GM12878 (cell line): ENCODE results near the gene GARNL3. TPM values are rescaled to one million over a fixed set of nuclear protein-coding genes. Genes with fewer than 3 reads are reported as not detected.

Experiments used
- ATAC-seq: fragments of 200-7000 bp; cut with Tn5 transposase; 3 replicates; pipeline ENCODE4 v1.9.1; 2020; ENCODE audit warnings: mild to moderate bottlenecking, moderate library complexity
- BruUV-seq: library from RNA; stranded (reverse); fragments of 400-500 nt; replicated peaks from 2 replicates; lab custom pipeline; 2021; lab: Mats Ljungman, UMichigan
- CTCF ChIA-PET: fragments of 300-600 bp; sonication (Branson Sonifier 250); formaldehyde crosslinking; extraction: SDS; loops from one replicate; lab custom pipeline; 2021; ENCODE audit warnings: inconsistent platforms; lab: Yijun Ruan, JAX
- POLR2A ChIA-PET: fragments of 350-600 bp; formaldehyde crosslinking; extraction: SDS; loops from one replicate; lab custom pipeline; 2021; ENCODE audit warnings: inconsistent platforms; lab: Charles Lee
- RAD21 ChIA-PET: fragments of 300-600 bp; sonication (Branson Sonifier 250); formaldehyde crosslinking; loops from one replicate; lab custom pipeline; 2023; ENCODE audit warnings: antibody characterized with exemption; ENCODE audit not compliant: unreplicated experiment; lab: Charles Lee
- SMC1A ChIA-PET: fragments of 300-600 bp; sonication (Branson Sonifier 250); formaldehyde crosslinking; loops from one replicate; lab custom pipeline; 2023; ENCODE audit not compliant: unreplicated experiment, uncharacterized antibody; lab: Charles Lee
- DNase-seq: peaks from one replicate; pipeline ENCODE4 v3.0.0-alpha.2; 2011; ENCODE audit warnings: low read depth, low spot score
- FAIRE-seq: peaks from 3 replicates; lab custom pipeline; 2011; peaks lifted over from hg19 to GRCh38; lab: Jason Lieb, UNC
- H2AFZ ChIP-seq: 2 replicates; pipeline ENCODE4 v1.6.0; 2011; ENCODE audit warnings: low read depth, low read length, control low read depth; ENCODE audit not compliant: control insufficient read depth
- H3K27ac ChIP-seq: 2 replicates; pipeline ENCODE4 v1.5.1; 2011; ENCODE audit warnings: control low read depth; ENCODE audit not compliant: control insufficient read depth, insufficient read depth
- H3K27me3 ChIP-seq, 2 experiments: replicated peaks in 1 of 2; 2 replicates each; pipeline versions ENCODE4 v1.6.0 to v1.6.1; 2011; ENCODE audit warnings: low read length in 1 of 2; ENCODE audit not compliant: control insufficient read depth in 2 of 2, insufficient read depth in 2 of 2
- H3K36me3 ChIP-seq, 2 experiments: 2 replicates each; pipeline ENCODE4 v1.5.1; 2011; ENCODE audit warnings: low read length in 1 of 2; ENCODE audit not compliant: control insufficient read depth in 2 of 2, insufficient read depth in 2 of 2
- H3K4me1 ChIP-seq: 2 replicates; pipeline ENCODE4 v1.6.1; 2011; ENCODE audit warnings: mild to moderate bottlenecking, low read length, moderate library complexity, mixed read lengths; ENCODE audit not compliant: control insufficient read depth, insufficient read depth
- H3K4me2 ChIP-seq: 2 replicates; pipeline ENCODE4 v1.6.0; 2011; ENCODE audit warnings: control low read depth; ENCODE audit not compliant: control insufficient read depth, insufficient read depth
- H3K4me3 ChIP-seq: fragments of 200-600 bp; sonication (generic); 2 replicates; pipeline ENCODE4 v1.5.1; 2016
- H3K79me2 ChIP-seq: 2 replicates; pipeline ENCODE4 v1.6.0; 2011; ENCODE audit warnings: low read length; ENCODE audit not compliant: control insufficient read depth, insufficient read depth
- H3K9ac ChIP-seq: 2 replicates; pipeline ENCODE4 v1.8.0; 2011; ENCODE audit warnings: low read length, control low read depth, mixed read lengths; ENCODE audit not compliant: control insufficient read depth, insufficient read depth
- H3K9me3 ChIP-seq: replicated peaks from 3 replicates; pipeline ENCODE4 v1.5.1; 2011; ENCODE audit warnings: mild to moderate bottlenecking, low read length; ENCODE audit not compliant: control insufficient read depth, insufficient read depth
- H4K20me1 ChIP-seq: 2 replicates; pipeline ENCODE4 v1.6.0; 2011; ENCODE audit not compliant: control insufficient read depth, insufficient read depth
- CBFB ChIP-seq: IDR thresholded peaks from 2 replicates; pipeline ENCODE4 v1.6.1; 2016; ENCODE audit warnings: antibody characterized with exemption, low read depth
- EED ChIP-seq: sonication (generic); IDR thresholded peaks from 2 replicates; pipeline ENCODE4 v1.6.1; 2016; ENCODE audit warnings: antibody characterized with exemption, low read depth
- JUNB ChIP-seq: IDR thresholded peaks from 2 replicates; pipeline ENCODE4 v1.6.1; 2016; ENCODE audit warnings: antibody characterized with exemption, mild to moderate bottlenecking
- MYB ChIP-seq: fragments of 150-350 bp; IDR thresholded peaks from 2 replicates; pipeline ENCODE4 v1.6.1; 2014; ENCODE audit warnings: mild to moderate bottlenecking, low read depth, low read length, borderline replicate concordance
- SUPT20H ChIP-seq: IDR thresholded peaks from 2 replicates; pipeline ENCODE4 v1.6.1; 2011; ENCODE audit warnings: low read depth, mild to moderate bottlenecking, low read length, moderate library complexity, borderline replicate concordance; ENCODE audit not compliant: control insufficient read depth
- TAF1 ChIP-seq: IDR thresholded peaks from 2 replicates; pipeline ENCODE4 v1.6.1; 2011; ENCODE audit warnings: mild to moderate bottlenecking, low read depth, low read length, borderline replicate concordance
- ZNF622 ChIP-seq: fragments of 450-650 bp; IDR thresholded peaks from 2 replicates; pipeline ENCODE4 v1.6.1; 2017; ENCODE audit warnings: mild to moderate bottlenecking, inconsistent platforms
- WGBS: methylation state at CpG from one replicate; pipeline ENCODE4 v1.1.6; 2016; ENCODE audit warnings: low lambda C conversion rate; ENCODE audit not compliant: insufficient replicate concordance, insufficient coverage; ENCODE audit errors: missing lambda C conversion rate; 5-methylcytosine and 5-hydroxymethylcytosine counted together
- in situ Hi-C: fragments of 300-500 bp; cut with MboI; formaldehyde crosslinking; loops from 9 replicates; pipeline ENCODE4 v1.14.3; 2018; ENCODE audit warnings: mixed read lengths
- intact Hi-C: fragments of 100-400 bp; cut with micrococcal nuclease; formaldehyde crosslinking; loops from one replicate; pipeline ENCODE4 v1.14.2; 2022; ENCODE audit not compliant: unreplicated experiment
- polyA plus RNA-seq, 11 experiments: library from polyadenylated mRNA; depleted of rRNA in 4 of 11; unstranded in 6 of 11; stranded (reverse) in 5 of 11; fragments of >200 nt; fragmentation: Nextera tagmentation in 4 of 11; fragmentation: Illumina TruSeq in 1 of 11; extraction: Ambion mirVana in 4 of 11; extraction: Trizol in 1 of 11; gene quantifications; 1 replicate in 1 of 11; 2 replicates in 10 of 11; pipeline versions ENCODE4 v1.2.1 to v1.2.3, GENCODE V29; 2011 to 2016; ENCODE audit warnings: inconsistent platforms in 2 of 11, missing spikeins in 2 of 11, low read depth in 1 of 11
- total RNA-seq, 4 experiments: library from RNA; depleted of rRNA in 3 of 4; stranded (reverse); fragments of >200 nt in 3 of 4; fragmentation: Illumina TruSeq in 1 of 4; extraction: Trizol in 1 of 4; gene quantifications; 2 replicates each; pipeline versions ENCODE4 v1.2.1 to v1.2.3, GENCODE V29; 2013 to 2021
- TF ChIP-seq, protein P1 (sequence below), 3 experiments: IDR thresholded peaks in 2 of 3; conservative IDR thresholded peaks in 1 of 3; 2 replicates each; pipeline ENCODE4 v1.5.1; 2011; ENCODE audit warnings: low read depth in 3 of 3, low read length in 3 of 3, mild to moderate bottlenecking in 3 of 3, control low read depth in 2 of 3, moderate library complexity in 2 of 3, inconsistent platforms in 1 of 3, mixed read lengths in 1 of 3; ENCODE audit not compliant: control insufficient read depth in 2 of 3, insufficient read depth in 1 of 3; ENCODE audit errors: extremely low read depth in 1 of 3
- TF ChIP-seq, protein P2 (sequence below): IDR thresholded peaks from 2 replicates; pipeline ENCODE4 v1.6.1; 2011; ENCODE audit warnings: borderline replicate concordance, low read depth, mild to moderate bottlenecking, moderate library complexity, mixed read lengths, low read length; ENCODE audit not compliant: insufficient read depth; ENCODE audit errors: extremely low read length

Gene GARNL3
- total and polyA plus RNA-seq, 10 of the 15 experiments (the other 5 are each of a cell fraction or from before 2014, with no cell fraction given): 0.89 to 13.2 (median 6.3) TPM

DNA sequence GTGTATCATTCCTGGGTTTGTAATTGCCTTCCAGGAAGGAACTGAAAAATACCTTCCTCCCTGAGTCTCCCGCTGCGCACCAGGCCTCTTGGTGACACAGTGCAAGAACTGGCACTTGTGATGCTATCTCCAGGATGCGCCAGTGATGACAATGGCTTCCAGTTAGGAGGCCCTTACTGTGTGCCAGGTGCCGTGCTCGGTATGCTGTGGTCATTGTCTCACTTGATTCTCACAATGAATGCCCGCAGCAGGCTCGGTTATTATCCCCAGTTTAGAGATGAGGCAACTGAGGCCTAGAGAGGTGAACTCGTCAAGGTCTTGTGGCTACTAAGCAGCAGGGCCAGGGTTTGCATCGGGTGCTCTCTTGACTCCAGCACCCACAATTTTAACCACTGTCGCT is 100.9 kb downstream of the GARNL3 start (continued):
- TF ChIP-seq, protein P1, sequence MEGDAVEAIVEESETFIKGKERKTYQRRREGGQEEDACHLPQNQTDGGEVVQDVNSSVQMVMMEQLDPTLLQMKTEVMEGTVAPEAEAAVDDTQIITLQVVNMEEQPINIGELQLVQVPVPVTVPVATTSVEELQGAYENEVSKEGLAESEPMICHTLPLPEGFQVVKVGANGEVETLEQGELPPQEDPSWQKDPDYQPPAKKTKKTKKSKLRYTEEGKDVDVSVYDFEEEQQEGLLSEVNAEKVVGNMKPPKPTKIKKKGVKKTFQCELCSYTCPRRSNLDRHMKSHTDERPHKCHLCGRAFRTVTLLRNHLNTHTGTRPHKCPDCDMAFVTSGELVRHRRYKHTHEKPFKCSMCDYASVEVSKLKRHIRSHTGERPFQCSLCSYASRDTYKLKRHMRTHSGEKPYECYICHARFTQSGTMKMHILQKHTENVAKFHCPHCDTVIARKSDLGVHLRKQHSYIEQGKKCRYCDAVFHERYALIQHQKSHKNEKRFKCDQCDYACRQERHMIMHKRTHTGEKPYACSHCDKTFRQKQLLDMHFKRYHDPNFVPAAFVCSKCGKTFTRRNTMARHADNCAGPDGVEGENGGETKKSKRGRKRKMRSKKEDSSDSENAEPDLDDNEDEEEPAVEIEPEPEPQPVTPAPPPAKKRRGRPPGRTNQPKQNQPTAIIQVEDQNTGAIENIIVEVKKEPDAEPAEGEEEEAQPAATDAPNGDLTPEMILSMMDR (IDR thresholded peaks at IDR 0.05 in 2 of 3, conservative IDR thresholded peaks at IDR 0.05 in 1 of 3; ENCODE audit: control insufficient read depth in 2 of 3, extremely low read depth in 1 of 3, insufficient read depth in 1 of 3, low read depth in 3 of 3, low read length in 3 of 3): no peak
- no peak for TF ChIP-seq MYB

DNA sequence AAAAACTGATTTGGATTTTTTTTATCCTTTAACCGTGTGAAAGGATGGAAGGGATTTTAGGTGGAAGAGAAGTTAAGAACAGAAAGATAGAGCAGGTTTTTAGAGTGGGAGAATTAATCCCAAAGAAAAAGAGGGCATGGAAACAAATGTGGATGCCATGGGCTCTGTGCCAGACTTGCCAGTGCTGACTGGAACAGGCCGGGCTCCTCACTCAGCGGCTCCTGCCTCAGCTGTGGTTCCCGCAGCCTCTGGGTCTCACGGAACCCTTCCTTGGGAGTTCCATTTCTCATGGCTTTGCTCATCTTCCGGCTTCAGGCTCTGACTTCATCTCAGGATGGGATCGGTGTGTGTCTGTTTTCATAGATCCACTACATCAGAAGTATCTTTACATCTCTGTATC is 102.0 kb downstream of the GARNL3 start:
- FAIRE-seq (no peak), ATAC-seq (no peak), DNase-seq (no peak)
- Histone ChIP-seq H3K27ac (no peak overlapping the region), H3K9me3 (no peaks in the 10 kb centered on the region), H3K27me3 (no peaks in the 10 kb centered on the region), H3K36me3 (no peaks in the 10 kb centered on the region), H4K20me1 (no peaks in the 10 kb centered on the region), H3K4me3 (no peak overlapping the region), H3K4me1 (peaks cover under 1% of the 10 kb centered on the region; the same call in 1 of the 2 replicates), H3K9ac (no peak overlapping the region), H2AFZ (no peak overlapping the region), H3K79me2 (no peaks in the 10 kb centered on the region), H3K4me2 (no peak overlapping the region)
- TF ChIP-seq, protein P2, sequence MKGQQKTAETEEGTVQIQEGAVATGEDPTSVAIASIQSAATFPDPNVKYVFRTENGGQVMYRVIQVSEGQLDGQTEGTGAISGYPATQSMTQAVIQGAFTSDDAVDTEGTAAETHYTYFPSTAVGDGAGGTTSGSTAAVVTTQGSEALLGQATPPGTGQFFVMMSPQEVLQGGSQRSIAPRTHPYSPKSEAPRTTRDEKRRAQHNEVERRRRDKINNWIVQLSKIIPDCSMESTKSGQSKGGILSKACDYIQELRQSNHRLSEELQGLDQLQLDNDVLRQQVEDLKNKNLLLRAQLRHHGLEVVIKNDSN: no peak
- TF ChIP-seq ZNF622: no peak
- TF ChIP-seq TAF1: no peak
- no peak for TF ChIP-seq JUNB
- TF ChIP-seq EED: no peak
- no peak for TF ChIP-seq CBFB
- TF ChIP-seq SUPT20H: no peak
- POLR2A ChIA-PET: no interaction called here
- WGBS: 94% methylated on average over 7 of the region's 7 CpGs
- RAD21 ChIA-PET: no interaction called here
- in situ Hi-C loops: no loop called here
- BruUV-seq: no TSS peak
- SMC1A ChIA-PET: interaction anchor here (0.8 kb wide), 1 partner anchor 12 kb away, joined by 3 read pairs; no protein-coding TSS in a partner anchor
- intact Hi-C loops: no loop called here
- CTCF ChIA-PET: no interaction called here
